Activated gamma-delta T cell treated with anti-CD3 and anti-CD28 coated beads, Interleukin-2, amount 50 U/mL, for 16 hours (primary cell): ENCODE measurements around the gene ARPC5.
"Not testable (repeated sequence)": the region's sequence is repeated elsewhere in the genome, so short reads cannot be mapped to it uniquely, and the experiment has no call there.

Source experiments
- DNase-seq: peaks from one replicate; pipeline ENCODE4 v3.0.0-alpha.2; 2020; ENCODE audit warnings: low read depth

ARPC5 gene

DNA sequence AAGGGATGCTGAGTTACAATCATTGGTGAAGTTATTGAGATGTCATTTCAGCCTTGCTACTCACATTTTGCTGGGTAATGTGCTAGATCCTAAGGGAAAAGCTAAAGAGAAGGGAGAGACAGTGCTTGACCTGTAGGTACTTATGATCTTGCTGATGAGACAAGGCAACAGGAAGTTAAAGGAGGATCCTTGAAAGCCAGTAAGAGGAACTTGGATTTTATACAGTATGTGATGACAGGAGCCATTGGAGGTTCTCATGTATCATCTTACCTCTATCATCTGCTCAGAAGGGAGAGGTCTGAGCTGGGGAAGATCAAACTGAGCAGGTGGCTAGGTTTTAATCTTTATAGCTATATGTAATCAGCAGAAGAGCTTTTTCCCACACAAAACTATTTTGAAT lies 11.2 kb upstream of the ARPC5 start:
- no peak for DNase-seq

DNA sequence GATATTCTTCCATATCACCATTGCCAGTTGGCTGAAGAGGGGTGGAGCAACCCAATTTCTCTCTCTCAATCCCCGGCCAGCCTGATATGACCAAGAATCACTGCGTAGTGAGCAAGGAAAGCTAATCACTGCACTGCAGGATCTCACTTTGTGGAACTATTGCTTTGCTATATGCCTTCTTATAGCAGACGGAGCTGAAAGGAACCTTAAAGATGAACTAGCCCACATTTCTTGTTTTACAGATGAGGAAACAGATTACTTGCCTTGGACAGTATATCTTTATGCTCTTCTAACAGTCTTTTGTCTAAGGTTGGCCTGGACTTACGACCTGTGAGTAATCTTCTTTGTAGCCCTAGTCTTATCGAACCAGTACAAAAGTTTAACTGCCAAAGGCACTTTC lies 9.9 kb upstream of the ARPC5 start:
- no peak for DNase-seq

DNA sequence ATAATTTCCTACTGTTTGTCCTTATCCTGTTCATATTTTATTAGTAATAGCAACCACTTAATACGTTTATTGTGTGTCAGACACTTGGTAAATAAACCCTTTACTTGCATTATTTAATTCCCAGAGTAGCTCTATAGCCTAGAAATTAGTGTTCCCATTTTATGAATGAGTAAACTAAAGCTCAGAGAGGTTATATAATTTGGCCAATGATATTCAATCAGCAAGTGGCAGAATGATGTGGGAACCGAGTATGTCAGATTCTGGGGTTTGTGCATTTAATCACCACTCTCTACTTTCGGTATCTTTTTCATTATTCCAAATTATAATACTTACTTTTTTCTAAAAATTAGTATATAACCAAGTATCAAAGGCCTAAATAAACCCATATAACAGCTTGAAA lies 6.6 kb upstream of the ARPC5 start:
- no peak for DNase-seq

GRCh38 chr1:183640193-183640592 lies 4.6 kb upstream of the ARPC5 start:
- no peak for DNase-seq

GRCh38 chr1:183638649-183639387 lies 3.2 kb upstream of the ARPC5 start:
- no peak for DNase-seq

GRCh38 chr1:183636783-183637182 lies 1.2 kb upstream of the ARPC5 start:
- DNase-seq: no peak

DNA sequence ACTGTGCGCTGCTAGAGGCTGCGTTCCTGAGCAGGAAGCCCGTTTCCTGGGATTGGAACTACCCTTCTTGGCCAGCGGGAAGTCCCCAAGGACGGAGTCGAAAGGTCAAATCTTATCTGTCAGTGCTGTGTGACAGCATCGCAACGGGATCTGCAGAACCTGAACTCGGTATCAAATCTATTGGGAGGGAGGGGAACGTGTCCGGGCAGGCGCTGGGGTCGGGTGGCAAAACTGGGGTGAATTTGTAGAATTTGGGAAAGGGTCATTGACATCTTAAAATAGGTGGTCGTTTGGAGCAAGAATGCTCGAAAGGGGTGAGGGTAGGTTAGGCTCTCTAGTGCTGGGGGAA lies 725 bp upstream of the ARPC5 start:
- DNase-seq: no peak

DNA sequence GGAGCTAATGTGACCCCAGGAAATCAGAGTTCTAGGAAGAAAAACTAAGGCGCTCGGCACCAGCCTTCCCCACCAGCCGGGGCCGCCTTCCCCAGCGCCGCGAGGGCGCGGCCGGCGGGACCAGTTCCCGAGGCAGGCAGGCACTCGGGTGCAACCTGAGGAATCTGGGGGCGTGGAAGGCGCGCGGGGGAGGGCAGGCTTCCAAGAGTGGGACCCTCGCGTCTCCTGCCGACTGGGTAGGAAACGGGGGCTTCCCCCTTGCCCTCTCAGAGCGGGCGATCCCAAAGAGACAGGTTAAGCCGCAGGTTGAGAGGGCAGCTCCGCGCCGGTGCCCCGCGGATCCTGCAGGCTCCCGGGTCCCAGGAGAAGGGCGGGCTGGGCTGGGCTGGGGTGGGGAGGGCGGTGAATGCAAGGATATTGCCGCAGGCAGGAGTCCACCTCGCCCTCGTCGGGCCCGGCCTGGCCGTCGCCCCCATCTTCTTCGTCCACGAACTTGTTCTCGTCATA lies 431 bp downstream of the ARPC5 start:
- DNase-seq: no peak

DNA sequence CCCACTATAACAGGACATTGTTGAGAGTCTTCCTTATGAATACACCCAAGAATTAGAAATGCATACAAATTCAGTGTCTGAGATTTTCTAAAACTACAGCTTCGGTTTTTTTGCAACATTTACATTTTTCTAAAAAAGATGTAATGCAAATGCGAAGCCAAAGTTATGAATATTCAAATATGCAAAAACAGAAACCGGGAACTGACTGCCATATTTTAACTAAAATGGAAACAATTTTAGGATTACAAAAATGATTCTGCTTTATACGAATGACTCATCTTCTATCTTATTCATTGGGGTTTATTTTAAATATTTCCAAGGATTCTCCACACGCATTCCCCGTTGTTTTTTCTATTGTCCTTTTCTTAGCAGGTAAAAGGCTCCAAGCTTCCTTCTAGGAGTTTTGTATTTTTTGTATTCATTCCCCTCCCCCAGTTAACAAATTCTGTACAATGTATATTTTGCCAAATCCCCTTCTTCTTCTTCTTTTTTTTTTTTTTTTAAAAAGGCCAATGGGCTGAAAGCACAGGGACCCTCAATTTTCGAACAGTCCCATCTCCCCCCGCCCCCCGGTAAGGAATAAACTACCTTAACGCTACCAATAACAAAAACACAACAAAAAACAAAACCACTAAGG lies 1.0 kb downstream of the ARPC5 start:
- no peak for DNase-seq

DNA sequence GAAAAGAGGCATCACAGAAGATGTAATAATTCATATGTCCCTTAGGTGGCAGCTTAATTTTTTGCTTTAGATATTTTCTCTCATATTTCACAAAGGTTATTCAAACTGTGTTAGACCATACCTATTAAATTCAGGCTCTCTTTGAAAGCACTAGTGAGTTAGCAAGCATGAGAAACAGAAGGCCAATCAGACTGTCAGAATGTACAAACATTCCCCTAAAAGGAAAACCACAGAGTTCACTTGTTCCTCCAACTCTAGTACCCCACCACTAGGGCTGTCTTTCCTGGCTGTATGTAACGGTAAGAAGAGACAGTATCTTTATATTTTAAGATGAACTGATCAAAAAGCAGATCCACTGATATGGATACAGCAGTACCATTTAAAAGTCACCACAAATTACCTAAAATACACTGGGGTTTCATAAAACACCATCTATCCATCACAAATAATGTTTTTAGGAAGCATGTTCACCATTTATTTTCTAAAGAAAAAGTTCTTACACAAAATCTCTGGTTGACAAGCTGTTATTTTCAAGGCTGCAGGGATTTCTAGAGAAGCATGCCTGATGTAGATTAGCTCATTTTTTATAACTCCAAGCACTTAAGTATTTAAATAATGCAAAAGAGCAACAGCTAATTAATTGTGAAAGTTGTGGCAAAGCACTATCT lies 1.8 kb downstream of the ARPC5 start:
- no peak for DNase-seq

GRCh38 chr1:183632964-183633363 lies 2.6 kb downstream of the ARPC5 start:
- no peak for DNase-seq

DNA sequence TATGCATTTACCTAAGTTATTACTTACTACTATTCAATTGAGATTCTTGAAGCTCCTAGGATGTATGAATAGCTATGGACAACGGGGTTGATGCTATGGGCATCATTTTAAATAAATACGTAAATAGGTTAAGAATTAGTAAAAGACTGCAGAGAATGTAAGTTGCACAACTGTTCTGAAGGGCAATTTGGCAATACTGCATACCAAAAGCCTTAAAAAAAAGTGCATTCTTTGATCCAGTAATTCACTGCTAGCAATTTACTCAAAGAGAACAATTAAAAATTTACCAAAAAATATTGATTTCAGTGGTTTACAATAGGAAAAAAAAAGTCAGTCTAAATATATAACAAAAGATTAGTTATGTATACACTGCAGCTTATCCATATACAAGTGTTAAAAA lies 3.5 kb downstream of the ARPC5 start:
- no peak for DNase-seq

DNA sequence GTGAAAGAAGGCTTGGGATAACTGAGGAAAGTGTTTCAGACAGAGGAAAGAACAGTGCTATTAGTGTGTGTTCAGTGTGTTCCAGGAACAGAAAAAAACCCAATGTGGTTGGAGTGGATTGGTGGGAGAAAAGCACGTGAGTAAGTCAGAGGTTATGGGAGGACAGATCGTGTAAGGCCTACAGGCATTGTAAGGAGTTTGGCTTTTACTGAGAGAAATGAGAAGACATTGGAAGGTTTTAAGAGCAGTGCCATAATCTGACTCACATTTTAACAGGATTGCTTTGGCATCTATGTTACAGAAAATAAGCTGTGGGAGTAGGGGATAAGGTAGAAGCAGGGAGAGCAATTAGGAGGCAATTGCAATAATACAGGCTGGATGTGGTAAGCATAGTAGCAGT lies 4.8 kb downstream of the ARPC5 start:
- no peak for DNase-seq

DNA sequence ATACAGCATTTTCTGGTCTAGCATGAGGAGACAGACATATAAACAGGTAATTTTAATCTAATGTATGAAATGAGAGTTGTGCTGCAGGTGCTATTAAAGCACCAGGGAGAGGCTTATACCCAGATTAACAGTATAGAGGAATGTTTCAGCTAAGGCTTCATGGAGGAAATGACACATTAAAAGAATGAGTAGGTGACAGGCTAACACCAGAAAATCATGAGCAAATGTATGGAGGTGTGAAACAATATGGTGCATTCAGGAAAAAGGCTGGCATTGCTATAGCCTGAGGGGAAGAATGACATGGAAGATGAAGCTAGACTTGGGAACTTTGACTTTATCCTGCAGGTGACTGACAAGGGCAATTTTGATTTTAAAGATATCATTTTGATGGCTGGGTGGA lies 7.0 kb downstream of the ARPC5 start:
- no peak for DNase-seq

GRCh38 chr1:183626236-183626635 lies 9.3 kb downstream of the ARPC5 start:
- not testable (repeated sequence) for DNase-seq

DNA sequence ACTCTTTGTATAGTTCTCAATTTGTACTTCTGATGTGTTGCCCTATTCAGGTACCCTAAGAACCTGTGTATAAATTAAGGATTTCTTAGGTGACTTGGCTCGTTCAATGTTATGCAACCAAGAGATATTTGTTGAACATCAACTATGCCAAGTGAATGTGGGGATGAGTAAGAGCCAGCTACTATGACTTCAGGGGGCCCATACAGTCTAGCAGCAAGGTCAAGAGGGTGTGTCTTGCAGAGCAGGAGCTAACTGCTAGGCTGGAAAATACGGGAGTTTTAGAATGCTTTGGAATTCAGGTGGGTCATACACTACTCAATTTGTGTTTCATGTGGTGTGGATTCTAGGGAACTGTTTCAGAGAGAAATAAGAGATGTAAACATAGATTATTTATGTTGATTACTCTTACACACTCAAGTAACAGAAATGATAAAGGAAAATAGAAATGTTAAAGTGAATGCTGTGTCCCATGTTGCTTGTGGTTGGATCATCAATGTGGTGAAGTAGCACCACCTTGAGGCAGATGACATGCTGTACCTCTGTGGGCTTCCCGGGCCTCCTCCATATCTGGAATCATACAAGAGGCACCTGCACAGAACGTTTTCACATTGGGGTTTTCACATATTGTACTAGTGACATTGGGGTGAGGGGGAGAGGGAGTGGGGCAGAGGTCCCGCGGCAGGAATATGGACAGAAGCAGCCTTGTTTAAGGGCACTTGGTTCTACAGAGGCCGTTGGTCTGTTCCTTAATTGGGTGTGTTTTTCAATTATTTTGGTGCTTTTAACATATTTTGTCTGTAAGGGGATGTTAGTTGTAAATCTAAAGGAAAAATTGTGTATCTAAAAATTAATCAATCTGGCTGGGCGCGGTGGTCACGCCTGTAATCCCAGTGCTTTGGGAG lies 12.4 kb downstream of the ARPC5 start:
- DNase-seq: no peak

DNA sequence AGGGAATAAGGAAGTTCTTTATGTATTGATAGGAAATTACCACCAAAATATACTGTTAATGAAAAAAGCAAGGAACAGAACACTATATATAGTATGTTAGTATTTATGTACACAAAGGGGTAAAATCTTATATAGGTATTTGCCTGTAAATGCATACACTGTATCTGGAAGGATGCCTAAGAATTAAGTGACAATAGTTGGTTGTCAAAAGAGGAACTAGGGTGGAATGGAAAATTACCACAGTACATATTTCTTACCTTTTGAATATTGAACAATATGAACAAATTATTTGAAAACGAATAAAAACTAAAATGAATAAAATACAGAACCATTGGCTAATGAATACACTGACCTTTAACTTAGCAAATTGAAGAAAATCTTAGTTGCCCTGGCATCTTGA lies 13.6 kb downstream of the ARPC5 start:
- DNase-seq: no peak

- no peak for DNase-seq
These were observed 15.3 kb downstream of the ARPC5 start for GRCh38 chr1:183620311-183620710.

DNA sequence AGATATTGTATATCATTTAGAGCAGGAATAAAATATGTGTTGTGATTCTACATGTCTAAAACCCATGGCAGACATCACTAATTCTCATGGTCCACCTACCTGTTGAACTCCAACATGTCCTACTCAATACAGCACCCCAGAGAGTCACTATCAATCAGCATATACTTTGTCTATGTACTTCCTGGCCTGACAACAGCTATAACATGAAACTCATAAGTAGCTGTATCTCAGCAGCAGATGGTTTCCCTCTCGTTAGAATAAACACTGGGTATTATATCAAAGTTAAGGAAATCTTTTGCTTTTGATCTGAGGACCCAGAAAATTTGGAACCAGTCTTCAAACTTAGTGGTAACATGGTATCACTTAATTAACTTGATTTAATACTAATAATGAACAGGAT lies 15.8 kb downstream of the ARPC5 start:
- no peak for DNase-seq

GRCh38 chr1:183618202-183618601 lies 17.4 kb downstream of the ARPC5 start:
- DNase-seq: not testable (repeated sequence)

- DNase-seq: not testable (repeated sequence)
These were observed 22.6 kb downstream of the ARPC5 start for GRCh38 chr1:183612975-183613374.

- no peak for DNase-seq
These were observed 23.2 kb downstream of the ARPC5 start for GRCh38 chr1:183612407-183612806.
